ENCODE results near the gene HSPA12A.
"Not testable (repeated sequence)": the region's sequence is repeated elsewhere in the genome, so short reads cannot be mapped to it uniquely, and the experiment has no call there.

The HSPA12A gene

GRCh38 chr10:116715839-116716377, 26.5 kb downstream of the HSPA12A start:
- DNase-seq = no peak

GRCh38 chr10:116715341-116715740, 27.0 kb downstream of the HSPA12A start:
- no peak for DNase-seq

GRCh38 chr10:116713846-116714245, 28.5 kb downstream of the HSPA12A start:
- no peak for DNase-seq

- no peak for DNase-seq
These were observed 29.3 kb downstream of the HSPA12A start for GRCh38 chr10:116712989-116713543.

- no peak for DNase-seq
These were observed 29.8 kb downstream of the HSPA12A start for GRCh38 chr10:116712519-116712918.

- not testable (repeated sequence) for DNase-seq
These were observed 30.6 kb downstream of the HSPA12A start for GRCh38 chr10:116711803-116712202.

- no peak for DNase-seq
These were observed 32.3 kb downstream of the HSPA12A start for GRCh38 chr10:116710076-116710475.

- no peak for DNase-seq
These were observed 33.5 kb downstream of the HSPA12A start for GRCh38 chr10:116708877-116709276.

- DNase-seq = no peak
These were observed 34.0 kb downstream of the HSPA12A start for GRCh38 chr10:116708391-116708821.

- no peak for DNase-seq
These were observed 34.4 kb downstream of the HSPA12A start for GRCh38 chr10:116707981-116708380.

- no peak for DNase-seq
These were observed 36.1 kb downstream of the HSPA12A start for GRCh38 chr10:116706281-116706680.

GRCh38 chr10:116705498-116705897, 36.9 kb downstream of the HSPA12A start:
- DNase-seq = no peak

- no peak for DNase-seq
These were observed 37.4 kb downstream of the HSPA12A start for GRCh38 chr10:116704926-116705325.

- no peak for DNase-seq
These were observed 40.2 kb downstream of the HSPA12A start for GRCh38 chr10:116702165-116702564.

- no peak for DNase-seq
These were observed 42.8 kb downstream of the HSPA12A start for GRCh38 chr10:116699471-116700150.

GRCh38 chr10:116699049-116699448, 43.3 kb downstream of the HSPA12A start:
- DNase-seq = no peak

GRCh38 chr10:116698364-116698763, 44.0 kb downstream of the HSPA12A start:
- no peak for DNase-seq

- no peak for DNase-seq
These were observed 44.5 kb downstream of the HSPA12A start for GRCh38 chr10:116697816-116698215.

GRCh38 chr10:116696919-116697318, 45.4 kb downstream of the HSPA12A start:
- DNase-seq = no peak

- no peak for DNase-seq
These were observed 47.5 kb downstream of the HSPA12A start for GRCh38 chr10:116694927-116695268.

GRCh38 chr10:116694243-116694926, 48.0 kb downstream of the HSPA12A start:
- DNase-seq = no peak

- no peak for DNase-seq
These were observed 50.1 kb downstream of the HSPA12A start for GRCh38 chr10:116692225-116692624.

- DNase-seq = no peak
These were observed 50.7 kb downstream of the HSPA12A start for GRCh38 chr10:116691635-116692034.

All from stimulated activated CD4-positive, alpha-beta T cell treated with anti-CD3 and anti-CD28 coated beads, Interleukin-4, amount 100 ng/mL, for 4 hours (primary cell).